IPS DF 19.7 (cell line): ENCODE results near the gene CAVIN2.

ENCODE experiments used
- DNase-seq: peaks from one replicate; pipeline ENCODE4 v3.0.0-alpha.2; 2013; ENCODE audit warnings: low read depth, low spot score

The CAVIN2 gene

DNA sequence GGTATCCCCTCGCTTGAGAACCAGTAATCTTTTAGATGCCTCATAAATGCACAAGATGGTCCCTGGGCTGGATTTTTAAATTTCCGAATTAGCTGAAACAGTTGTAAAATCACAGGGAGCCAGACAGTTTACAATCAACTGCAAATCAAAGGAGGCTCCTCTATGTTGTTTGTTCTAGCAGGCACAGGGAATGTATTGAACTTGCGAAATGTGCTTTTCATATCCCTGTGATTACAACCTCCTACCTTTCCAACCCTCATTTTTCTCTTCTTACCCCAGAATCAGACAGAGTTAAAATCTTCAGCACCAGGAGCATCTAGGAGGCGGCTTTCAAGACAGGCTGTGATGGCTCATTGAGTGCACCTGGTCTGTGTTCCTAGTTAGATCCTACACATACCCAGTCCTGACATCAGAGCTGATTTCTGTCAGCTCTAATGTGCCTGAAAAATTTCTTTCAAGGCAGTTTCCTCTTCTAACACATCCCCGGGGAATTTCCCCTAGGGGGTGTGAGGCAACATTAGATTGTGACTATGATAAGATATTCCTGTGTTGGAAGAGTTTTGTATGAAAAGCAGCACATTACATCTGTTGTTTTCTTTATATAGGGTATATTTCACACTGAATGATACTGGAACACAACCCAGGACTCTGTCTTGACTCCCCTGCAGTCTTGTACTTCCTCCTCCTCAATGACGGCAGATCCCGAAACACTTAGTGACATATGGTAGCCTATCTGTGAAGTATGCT is 17.9 kb upstream of the CAVIN2 start:
- DNase-seq, result no peak

DNA sequence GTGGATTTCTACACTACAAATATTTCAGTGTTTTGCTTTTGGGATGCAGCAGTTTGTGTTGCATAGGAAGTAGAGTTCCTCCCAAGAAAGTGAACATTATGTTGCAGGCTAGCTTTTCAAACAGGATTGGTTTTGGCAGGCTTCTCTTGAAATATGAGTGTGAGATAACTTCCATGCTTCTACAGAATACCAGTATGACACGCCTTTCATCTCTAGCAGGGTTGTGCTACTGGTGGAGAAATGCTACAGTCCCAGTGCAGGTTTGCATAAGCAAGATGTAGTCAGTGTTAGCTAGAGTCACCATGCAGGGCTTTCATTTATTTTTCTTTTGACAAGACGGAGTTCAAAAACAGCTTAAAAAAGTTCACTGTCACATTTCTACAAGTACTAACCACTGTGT is 17.1 kb upstream of the CAVIN2 start:
- no peak for DNase-seq

GRCh38 chr2:191862156-191862775 is 15.4 kb upstream of the CAVIN2 start:
- DNase-seq, result no peak

GRCh38 chr2:191860760-191861466 is 14.0 kb upstream of the CAVIN2 start:
- DNase-seq, result no peak

DNA sequence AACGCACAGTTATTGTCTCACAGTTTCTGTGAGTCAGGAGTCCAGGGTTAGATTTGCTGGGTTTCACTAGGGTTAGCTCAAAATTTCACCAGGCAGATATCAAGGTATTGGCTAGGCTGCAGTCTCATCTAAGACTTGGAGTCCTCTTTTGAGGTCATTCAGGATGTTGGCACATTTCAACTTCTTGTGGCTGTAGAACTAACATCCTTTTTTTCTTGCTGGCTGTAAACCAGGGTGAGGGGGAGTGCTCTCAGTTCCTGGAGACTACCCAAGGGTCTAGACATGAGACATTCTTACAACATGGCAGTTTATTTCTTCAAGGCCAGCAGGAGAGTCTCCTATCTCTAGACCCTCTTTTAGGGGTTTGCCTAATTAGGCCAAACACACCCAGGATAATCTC is 12.8 kb upstream of the CAVIN2 start:
- DNase-seq, result no peak

DNA sequence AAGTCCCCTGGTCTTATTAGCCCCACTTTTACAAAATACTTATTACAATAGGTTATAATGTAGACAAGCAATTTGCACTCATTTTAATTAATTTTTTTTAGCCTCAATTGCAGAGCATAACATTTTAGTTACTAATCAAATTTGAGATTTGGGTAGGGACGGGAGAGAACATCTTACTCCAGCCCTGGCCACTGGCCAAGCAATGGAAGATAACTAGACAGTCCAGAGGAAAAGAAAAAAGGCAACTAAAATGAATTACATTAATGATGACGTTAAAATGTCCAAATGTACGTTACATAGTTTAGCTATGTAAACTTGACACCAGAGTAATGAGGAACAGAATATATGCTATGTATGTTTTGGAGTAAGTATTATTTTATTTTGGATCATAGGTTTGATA is 11.0 kb upstream of the CAVIN2 start:
- DNase-seq, result no peak

- no peak for DNase-seq
These were observed 10.4 kb upstream of the CAVIN2 start for GRCh38 chr2:191857259-191857805.

GRCh38 chr2:191856111-191856876 is 9.4 kb upstream of the CAVIN2 start:
- no peak for DNase-seq

- DNase-seq, result no peak
These were observed 8.5 kb upstream of the CAVIN2 start for GRCh38 chr2:191855382-191855781.

- DNase-seq, result no peak
These were observed 7.8 kb upstream of the CAVIN2 start for GRCh38 chr2:191854382-191855372.

DNA sequence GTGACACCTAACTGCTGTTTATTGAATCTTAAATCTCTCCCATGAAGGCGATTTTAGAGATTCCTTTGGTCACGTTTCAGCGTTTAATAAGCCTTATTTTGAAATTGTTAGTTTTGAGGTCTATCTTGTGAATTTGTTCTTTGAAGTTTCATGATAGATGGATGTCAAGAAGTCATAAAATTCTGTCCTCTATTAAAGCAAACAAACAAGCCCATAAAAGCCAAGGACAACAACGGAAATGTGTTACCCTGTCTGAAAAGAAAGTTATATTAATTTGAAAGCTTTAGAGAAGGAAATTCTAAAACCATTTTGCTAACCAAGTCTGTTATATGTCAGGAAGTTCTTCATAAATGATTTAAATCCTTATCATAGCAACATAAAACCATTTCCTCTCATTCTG is 7.0 kb upstream of the CAVIN2 start:
- no peak for DNase-seq

- no peak for DNase-seq
These were observed 4.3 kb upstream of the CAVIN2 start for GRCh38 chr2:191851158-191851557.

GRCh38 chr2:191848771-191849767 is 2.2 kb upstream of the CAVIN2 start:
- DNase-seq, result no peak

DNA sequence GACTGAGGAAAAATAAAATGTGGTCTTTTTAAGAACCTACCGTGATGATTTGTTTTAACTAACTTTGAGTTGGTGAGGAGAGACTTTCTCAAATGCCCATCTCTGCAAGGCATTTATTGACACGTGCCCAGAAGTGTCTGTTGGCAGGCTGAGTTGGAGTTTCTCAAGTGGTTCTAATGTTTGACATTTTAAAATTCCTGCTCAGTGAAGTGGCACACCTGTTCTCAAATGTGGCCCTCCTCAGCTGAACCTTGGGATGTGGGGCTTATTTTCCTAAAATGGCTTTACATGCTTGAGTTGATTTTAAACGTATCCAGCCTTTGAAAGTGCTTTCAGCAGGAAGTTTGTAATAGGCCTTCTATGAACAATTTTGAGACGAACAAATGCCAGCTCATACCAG is 876 bp upstream of the CAVIN2 start:
- no peak for DNase-seq

GRCh38 chr2:191845876-191846514 is 893 bp downstream of the CAVIN2 start:
- DNase-seq, result no peak

DNA sequence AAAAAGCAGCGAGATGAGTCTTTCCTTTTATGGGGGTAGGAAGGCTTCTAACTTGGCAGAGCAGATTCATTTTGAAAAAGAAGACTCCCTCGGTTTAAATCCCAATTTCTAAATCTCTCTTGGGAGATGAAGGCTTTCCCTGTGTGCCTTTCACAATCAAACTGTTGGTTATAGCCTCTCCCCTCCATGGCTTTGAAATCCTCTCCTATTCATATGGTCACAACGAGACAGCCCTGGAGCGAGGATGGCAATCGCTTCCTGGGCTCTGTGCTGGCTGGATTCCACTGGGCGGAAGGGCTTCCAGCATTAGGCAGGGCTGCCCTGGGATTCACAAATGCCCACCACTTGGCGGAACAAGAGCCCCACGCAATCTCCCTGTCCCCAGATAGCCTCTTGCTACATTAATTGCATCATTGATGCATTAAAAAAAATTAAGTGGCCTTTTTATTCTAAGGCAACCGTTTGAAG is 1.6 kb downstream of the CAVIN2 start:
- no peak for DNase-seq

DNA sequence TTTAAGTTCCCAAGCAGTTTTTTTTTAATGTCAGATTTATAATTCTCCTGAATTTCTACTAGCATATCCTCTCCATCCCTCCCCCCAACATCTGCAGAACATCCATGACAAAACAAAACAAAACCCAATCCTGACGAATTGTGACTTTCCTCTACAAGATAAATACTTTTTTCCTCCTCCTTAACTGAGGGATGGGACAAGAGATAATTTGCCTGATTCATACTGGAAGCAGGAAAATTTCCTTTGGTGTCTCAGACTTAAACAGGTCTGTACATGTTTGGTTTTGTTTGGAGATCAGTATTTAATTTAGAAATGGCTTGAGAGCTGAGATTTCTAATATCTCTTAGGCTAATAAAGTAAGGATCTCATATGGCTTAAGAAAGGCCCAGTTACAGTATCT is 2.2 kb downstream of the CAVIN2 start:
- DNase-seq, result no peak

- DNase-seq, result no peak
These were observed 6.0 kb downstream of the CAVIN2 start for GRCh38 chr2:191840921-191841320.
